IMR-90 (cell line): Measurements from ENCODE around the gene RNGTT.

Experiments
- CTCF ChIP-seq: conservative IDR thresholded peaks from 2 replicates; pipeline ENCODE4 v1.5.1; 2012; ENCODE audit warnings: mild to moderate bottlenecking, low read depth, low read length, improper control_type of control experiment
- POLR2A ChIP-seq: IDR thresholded peaks from 2 replicates; pipeline ENCODE4 v1.6.1; 2012; ENCODE audit warnings: mild to moderate bottlenecking, low read depth, low read length
- RFX5 ChIP-seq: IDR thresholded peaks from 2 replicates; pipeline ENCODE4 v1.8.0; 2012; ENCODE audit warnings: low read depth, mild to moderate bottlenecking, low read length, moderate library complexity
- USF2 ChIP-seq: fragments of 150-350 bp; IDR thresholded peaks from 2 replicates; pipeline ENCODE4 v1.6.1; 2017; ENCODE audit warnings: mild to moderate bottlenecking, antibody characterized with exemption, low read length, low read depth

- TF ChIP-seq CTCF = no peak
- TF ChIP-seq POLR2A = no peak
- TF ChIP-seq RFX5 = no peak
- TF ChIP-seq USF2 = no peak
These were observed 105.0 kb downstream of the RNGTT start for GRCh38 chr6:88858455-88858854.
